HFFc6 (cell line): ENCODE measurements around the gene GABRB3. TPM values are rescaled to one million over a fixed set of nuclear protein-coding genes. Genes with fewer than 3 reads are reported as not detected.

Experiments used
- DNase-seq: peaks from one replicate; pipeline ENCODE4 v3.0.0-alpha.2; 2018
- H3K27ac Mint-ChIP-seq: 2 replicates; pipeline ENCODE4 v1.8.0; 2020; ENCODE audit warnings: mild to moderate bottlenecking, mixed read lengths
- H3K27me3 Mint-ChIP-seq: 2 replicates; pipeline ENCODE4 v1.8.0; 2021; ENCODE audit warnings: mild to moderate bottlenecking, moderate library complexity, mixed read lengths; ENCODE audit not compliant: insufficient read depth
- H3K36me3 Mint-ChIP-seq: 2 replicates; pipeline ENCODE4 v1.8.0; 2021; ENCODE audit warnings: low read depth, mixed read lengths
- H3K4me1 Mint-ChIP-seq: 2 replicates; pipeline ENCODE4 v1.8.0; 2020; ENCODE audit warnings: low read depth, mixed read lengths
- H3K4me3 Mint-ChIP-seq: 2 replicates; pipeline ENCODE4 v1.8.0; 2020; ENCODE audit warnings: mild to moderate bottlenecking, moderate library complexity, mixed read lengths
- H3K9me3 Mint-ChIP-seq: 2 replicates; pipeline ENCODE4 v1.8.0; 2020; ENCODE audit warnings: mild to moderate bottlenecking, mixed read lengths
- CTCF ChIP-seq: fragments of 200-600 bp; sonication (generic); IDR thresholded peaks from 2 replicates; pipeline ENCODE4 v1.5.0; 2021; ENCODE audit warnings: antibody characterized with exemption, mild to moderate bottlenecking
- total RNA-seq, 6 experiments: library from RNA; stranded (reverse); fragmentation: NEBNext Ultra II Directional; extraction: Animal tissue kit (Norgen Biotek cat#: 25700); gene quantifications; 2 replicates in 1 of 6; 3 replicates in 5 of 6; pipeline ENCODE4 v1.2.3, GENCODE V29; 2021

The GABRB3 gene
- total RNA-seq, 6 experiments from 2014 or later, result 0.46 to 5.2 (median 0.92) TPM

- H3K4me3 Mint-ChIP-seq, result no peak overlapping the region
- H3K27ac Mint-ChIP-seq, result no peak overlapping the region
- H3K9me3 Mint-ChIP-seq, result peaks cover 32% of the 10 kb centered on the region
- H3K36me3 Mint-ChIP-seq, result no peaks in the 10 kb centered on the region; the same call in 1 of the 2 replicates
- no peak for DNase-seq
- H3K4me1 Mint-ChIP-seq, result no peaks in the 10 kb centered on the region
- no peak for TF ChIP-seq CTCF
- H3K27me3 Mint-ChIP-seq, result peaks cover 4% of the 10 kb centered on the region; the same call in 1 of the 2 replicates
Measured at GRCh38 chr15:26658290-26658689, 114.6 kb downstream of the GABRB3 start.

GRCh38 chr15:26656080-26656479 is 116.8 kb downstream of the GABRB3 start:
- H3K27me3 Mint-ChIP-seq, result no peaks in the 10 kb centered on the region; the same call in 1 of the 2 replicates
- H3K27ac Mint-ChIP-seq, result no peak overlapping the region

GRCh38 chr15:26651909-26652308 is 121.0 kb downstream of the GABRB3 start:
- H3K27ac Mint-ChIP-seq, result no peak overlapping the region
- DNase-seq, result no peak
- no peak for TF ChIP-seq CTCF
- peaks cover 5% of the 10 kb centered on the region; the same call in 1 of the 2 replicates for H3K36me3 Mint-ChIP-seq
- peaks cover 52% of the 10 kb centered on the region for H3K9me3 Mint-ChIP-seq
- no peak overlapping the region for H3K4me3 Mint-ChIP-seq
- H3K27me3 Mint-ChIP-seq, result peaks cover 2% of the 10 kb centered on the region; the same call in 1 of the 2 replicates
- no peaks in the 10 kb centered on the region for H3K4me1 Mint-ChIP-seq

More at GRCh38 chr15:26656080-26656479, 116.8 kb downstream of the GABRB3 start:
- H3K4me1 Mint-ChIP-seq, result no peaks in the 10 kb centered on the region
- H3K36me3 Mint-ChIP-seq, result no peaks in the 10 kb centered on the region; the same call in 1 of the 2 replicates
- no peak overlapping the region for H3K4me3 Mint-ChIP-seq
- peaks cover 45% of the 10 kb centered on the region for H3K9me3 Mint-ChIP-seq
- DNase-seq, result no peak
- TF ChIP-seq CTCF, result no peak

GRCh38 chr15:26648676-26649075 is 124.2 kb downstream of the GABRB3 start:
- Mint-ChIP-seq H3K9me3 (peaks cover 58% of the 10 kb centered on the region), H3K27ac (no peak overlapping the region), H3K27me3 (peaks cover 2% of the 10 kb centered on the region), H3K4me3 (no peak overlapping the region), H3K36me3 (peaks cover 5% of the 10 kb centered on the region; the same call in 1 of the 2 replicates), H3K4me1 (no peaks in the 10 kb centered on the region; the same call in 1 of the 2 replicates)
- no peak for TF ChIP-seq CTCF
- no peak for DNase-seq

GRCh38 chr15:26644948-26645347 is 127.9 kb downstream of the GABRB3 start:
- H3K4me1 Mint-ChIP-seq, result no peaks in the 10 kb centered on the region; the same call in 1 of the 2 replicates
- peaks cover 53% of the 10 kb centered on the region for H3K9me3 Mint-ChIP-seq
- TF ChIP-seq CTCF, result no peak
- H3K27me3 Mint-ChIP-seq, result peaks cover 1% of the 10 kb centered on the region
- peaks cover 5% of the 10 kb centered on the region; the same call in 1 of the 2 replicates for H3K36me3 Mint-ChIP-seq
- no peak for DNase-seq
- H3K27ac Mint-ChIP-seq, result no peak overlapping the region
- no peak overlapping the region for H3K4me3 Mint-ChIP-seq

GRCh38 chr15:26641144-26641543 is 131.7 kb downstream of the GABRB3 start:
- peaks cover 44% of the 10 kb centered on the region for H3K9me3 Mint-ChIP-seq
- no peak overlapping the region for H3K27ac Mint-ChIP-seq
- no peak overlapping the region for H3K4me3 Mint-ChIP-seq
- H3K36me3 Mint-ChIP-seq, result no peaks in the 10 kb centered on the region
- H3K27me3 Mint-ChIP-seq, result peaks cover 1% of the 10 kb centered on the region
- no peak for DNase-seq
- no peak for TF ChIP-seq CTCF
- no peaks in the 10 kb centered on the region; the same call in 1 of the 2 replicates for H3K4me1 Mint-ChIP-seq
